DMS53 treated with DMSO at 0.1 percent for 48 hours (cell line): ENCODE results near the gene CHML.
A peak's percentile ranks its signal among the peaks of the same experiment; 100 is the strongest.

Source experiments
- DNase-seq: peaks from one replicate; lab custom pipeline; 2025; ENCODE audit not compliant: unreplicated experiment; lab: John Stamatoyannopoulos, UW

The CHML gene

GRCh38 chr1:241647658-241648057, 7.5 kb upstream of the CHML start:
- DNase-seq = no peak

GRCh38 chr1:241646201-241646600, 6.0 kb upstream of the CHML start:
- no peak for DNase-seq

GRCh38 chr1:241645199-241645598, 5.0 kb upstream of the CHML start:
- DNase-seq = no peak

- DNase-seq = no peak
These were observed 4.1 kb upstream of the CHML start for GRCh38 chr1:241644259-241644658.

GRCh38 chr1:241642593-241642944, 2.4 kb upstream of the CHML start:
- DNase-seq = no peak

GRCh38 chr1:241641773-241642592, 1.8 kb upstream of the CHML start:
- DNase-seq = no peak

- peak; percentile 58 for DNase-seq
These were observed 876 bp upstream of the CHML start for GRCh38 chr1:241640867-241641622.

GRCh38 chr1:241639623-241640148, 483 bp downstream of the CHML start:
- DNase-seq = no peak

- DNase-seq = no peak
These were observed 1.1 kb downstream of the CHML start for GRCh38 chr1:241638909-241639622.

- no peak for DNase-seq
These were observed 2.0 kb downstream of the CHML start for GRCh38 chr1:241638099-241638682.

GRCh38 chr1:241637604-241638003, 2.6 kb downstream of the CHML start:
- DNase-seq = no peak

GRCh38 chr1:241637046-241637590, 3.1 kb downstream of the CHML start:
- DNase-seq = no peak

- no peak for DNase-seq
These were observed 3.9 kb downstream of the CHML start for GRCh38 chr1:241636291-241636690.

- no peak for DNase-seq
These were observed 4.5 kb downstream of the CHML start for GRCh38 chr1:241635556-241636152.

GRCh38 chr1:241632987-241633386, 7.2 kb downstream of the CHML start:
- no peak for DNase-seq

- DNase-seq = no peak
These were observed 8.5 kb downstream of the CHML start for GRCh38 chr1:241631674-241632073.

GRCh38 chr1:241630899-241631298, 9.3 kb downstream of the CHML start:
- no peak for DNase-seq

- DNase-seq = no peak
These were observed 9.7 kb downstream of the CHML start for GRCh38 chr1:241630476-241630875.

GRCh38 chr1:241630005-241630404, 10.2 kb downstream of the CHML start:
- no peak for DNase-seq

GRCh38 chr1:241627453-241628259, 12.5 kb downstream of the CHML start:
- peak; percentile 64 for DNase-seq
